HG03565 (cell line): ENCODE measurements around the gene SYNGR3.
"Not testable (repeated sequence)": the region's sequence is repeated elsewhere in the genome, so short reads cannot be mapped to it uniquely, and the experiment has no call there.

ENCODE experiments used
- ATAC-seq: cut with Tn5 transposase; IDR thresholded peaks from one replicate; pipeline ENCODE4 v1.9.1; 2021; ENCODE audit warnings: mild to moderate bottlenecking, moderate library complexity; ENCODE audit not compliant: unreplicated experiment

The SYNGR3 gene, protein sequence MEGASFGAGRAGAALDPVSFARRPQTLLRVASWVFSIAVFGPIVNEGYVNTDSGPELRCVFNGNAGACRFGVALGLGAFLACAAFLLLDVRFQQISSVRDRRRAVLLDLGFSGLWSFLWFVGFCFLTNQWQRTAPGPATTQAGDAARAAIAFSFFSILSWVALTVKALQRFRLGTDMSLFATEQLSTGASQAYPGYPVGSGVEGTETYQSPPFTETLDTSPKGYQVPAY

DNA sequence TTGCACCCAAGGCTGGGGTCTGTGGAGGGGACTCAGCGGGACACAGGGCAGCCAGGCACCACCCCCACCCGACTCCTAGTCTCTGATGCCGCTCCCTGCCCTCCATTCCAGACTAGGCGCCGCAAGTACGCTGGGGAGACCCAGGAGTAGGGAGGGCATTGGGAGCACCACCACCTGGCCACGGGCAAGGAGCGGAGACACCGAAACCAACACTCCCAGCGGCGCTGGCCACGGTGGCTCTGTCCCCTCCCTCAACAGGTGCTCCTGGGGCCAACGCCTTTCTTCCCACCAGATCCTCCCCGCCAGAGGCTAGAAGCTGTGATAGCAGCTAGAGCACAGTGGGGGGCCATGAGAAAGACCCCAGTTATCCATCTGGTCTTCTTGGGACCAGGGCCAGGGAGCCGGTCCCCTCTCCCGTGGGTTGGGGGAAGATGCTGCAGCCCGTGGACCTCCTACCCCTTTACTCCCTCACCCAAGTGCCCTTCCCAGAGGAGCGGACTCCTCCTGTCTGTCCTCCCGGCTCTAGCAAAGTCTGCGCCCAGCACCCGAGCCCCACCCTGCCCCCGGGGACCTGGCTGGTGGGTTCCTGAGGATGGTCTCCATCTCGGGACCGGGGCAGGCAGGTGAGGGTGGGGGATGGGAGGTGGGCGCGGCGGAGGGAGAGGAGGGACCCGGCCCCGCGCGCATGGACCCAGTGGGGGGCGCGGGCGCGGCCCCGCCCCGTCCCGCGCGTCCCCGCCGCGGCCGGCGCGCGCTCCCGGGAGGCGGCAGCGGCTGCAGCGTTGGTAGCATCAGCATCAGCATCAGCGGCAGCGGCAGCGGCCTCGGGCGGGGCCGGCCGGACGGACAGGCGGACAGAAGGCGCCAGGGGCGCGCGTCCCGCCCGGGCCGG is at the start of gene SYNGR3:
SYNGR3 (plus strand) TSS at position 762 of the 892 bp plus-strand sequence. CDS start 133 bp downstream, outside the sequence.
- ATAC-seq, result no peak

DNA sequence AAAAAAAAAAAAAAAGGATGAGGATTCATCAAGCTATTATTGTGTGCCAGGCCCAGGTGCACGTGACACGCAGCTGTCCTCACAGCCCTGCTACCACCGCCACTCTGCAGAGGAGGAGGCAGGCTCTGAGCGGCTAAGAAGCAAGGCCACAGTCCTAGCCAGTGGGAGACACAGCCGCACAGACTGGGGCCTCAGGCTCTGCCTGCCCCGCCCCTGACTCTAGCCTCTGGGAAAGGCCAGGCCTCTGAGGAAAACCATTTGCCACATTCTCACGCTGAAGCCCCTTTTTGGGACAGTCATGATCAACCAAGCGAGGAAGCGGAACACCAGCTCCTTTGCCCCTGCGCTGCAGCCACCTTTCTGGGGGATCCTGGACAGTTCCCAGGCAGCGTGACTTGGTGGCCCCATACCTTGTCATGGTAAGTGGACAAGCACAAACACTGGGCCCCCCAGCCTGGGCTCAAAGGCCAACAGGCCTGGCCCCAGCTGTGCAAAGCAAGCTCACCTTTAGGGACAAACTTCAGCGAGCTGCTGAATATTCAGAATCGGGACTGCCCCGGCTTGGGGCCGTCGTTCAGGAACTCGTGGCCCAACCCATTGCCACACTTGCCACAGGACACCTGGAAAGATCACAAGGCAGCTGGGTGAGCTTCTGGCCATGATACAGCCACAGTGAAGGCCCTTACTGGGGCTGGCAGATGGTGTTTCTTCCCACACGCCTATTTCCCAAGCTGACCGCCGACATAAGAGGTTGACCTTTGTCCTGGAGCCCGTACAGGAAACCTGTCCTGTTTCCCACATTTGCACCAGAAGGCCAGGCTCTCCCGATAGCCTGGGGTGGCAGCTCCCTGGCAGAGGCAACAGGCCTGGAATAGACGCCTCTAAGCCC is 49.3 kb upstream of the SYNGR3 start:
- ATAC-seq, result no peak

DNA sequence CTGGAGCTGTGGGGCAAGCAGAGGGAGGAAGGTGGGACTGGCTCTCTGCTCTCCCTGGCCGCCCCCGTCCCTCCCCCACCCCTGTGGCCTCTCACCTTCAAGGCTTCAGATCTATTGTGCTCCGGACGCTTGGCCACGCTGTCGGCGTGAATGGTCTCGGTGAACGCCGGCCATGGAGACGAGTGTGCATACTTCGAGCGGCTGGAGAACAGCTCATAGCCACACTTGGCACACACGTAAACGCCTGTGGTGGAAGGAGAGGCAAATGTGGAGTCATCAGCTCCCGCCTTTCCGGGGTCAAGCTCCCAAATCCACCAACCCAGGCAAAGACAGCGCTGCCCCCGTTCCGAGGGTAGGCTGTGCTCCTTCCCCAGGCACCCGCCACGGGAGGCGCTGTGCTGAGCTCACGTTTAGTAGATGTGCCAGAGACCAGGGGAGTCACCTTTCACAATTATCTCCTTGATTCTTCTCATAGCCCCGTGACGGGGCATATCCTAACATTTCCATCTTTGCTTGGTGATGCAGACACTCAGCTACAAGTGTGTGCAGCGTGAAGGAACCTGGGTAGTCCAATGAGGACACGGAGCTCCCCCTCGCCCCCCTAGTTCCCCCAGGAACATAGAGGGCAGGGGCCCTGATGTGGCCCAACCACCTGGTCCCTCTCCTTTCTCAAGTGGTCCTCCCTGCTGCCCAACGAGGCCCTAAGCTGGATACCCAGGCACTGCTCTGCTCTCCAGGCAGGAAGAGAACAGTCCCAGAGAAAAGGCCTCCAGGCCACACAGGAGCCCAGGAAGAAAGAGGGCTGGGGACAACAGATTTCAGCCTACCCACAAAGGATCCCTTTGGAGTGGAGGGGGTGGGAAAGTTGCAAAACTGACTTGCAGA is 48.4 kb upstream of the SYNGR3 start:
- no peak for ATAC-seq

DNA sequence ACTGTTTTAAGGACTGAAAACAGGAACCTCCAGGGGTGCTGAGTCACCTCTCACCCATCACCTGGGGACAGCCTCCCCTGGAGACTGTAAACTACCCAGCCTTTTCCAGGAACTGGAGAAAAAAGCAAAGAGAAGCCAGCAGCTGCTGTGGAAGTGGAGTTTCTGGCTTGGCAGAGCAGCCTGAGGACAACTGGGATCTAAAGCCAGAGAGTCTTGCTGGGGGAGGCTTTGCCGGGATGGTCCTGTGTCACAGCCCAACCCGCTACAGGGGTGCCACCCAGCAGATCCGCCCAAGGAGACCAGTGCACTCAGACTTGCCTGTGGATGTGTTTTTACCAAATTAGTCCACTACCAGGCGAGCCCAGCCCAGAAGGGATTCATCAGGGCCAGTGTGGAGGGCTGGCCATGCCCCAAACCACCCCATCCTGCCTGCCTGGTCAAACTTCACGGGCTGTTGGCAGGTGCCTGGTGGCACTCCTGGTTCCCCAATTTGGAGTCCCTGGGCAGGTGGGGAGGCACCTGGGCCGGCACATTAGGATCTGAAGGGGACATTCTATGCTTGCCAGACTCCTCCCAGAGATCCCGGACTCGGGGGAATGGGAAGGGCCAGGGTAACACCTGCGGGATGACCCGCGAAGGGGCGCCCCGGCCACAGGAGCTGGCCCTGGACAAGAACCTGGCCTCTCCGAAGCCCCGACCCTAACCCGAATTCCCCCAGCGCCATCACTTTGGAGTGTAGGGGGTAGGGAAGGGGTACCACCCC is 47.5 kb upstream of the SYNGR3 start:
- no peak for ATAC-seq

DNA sequence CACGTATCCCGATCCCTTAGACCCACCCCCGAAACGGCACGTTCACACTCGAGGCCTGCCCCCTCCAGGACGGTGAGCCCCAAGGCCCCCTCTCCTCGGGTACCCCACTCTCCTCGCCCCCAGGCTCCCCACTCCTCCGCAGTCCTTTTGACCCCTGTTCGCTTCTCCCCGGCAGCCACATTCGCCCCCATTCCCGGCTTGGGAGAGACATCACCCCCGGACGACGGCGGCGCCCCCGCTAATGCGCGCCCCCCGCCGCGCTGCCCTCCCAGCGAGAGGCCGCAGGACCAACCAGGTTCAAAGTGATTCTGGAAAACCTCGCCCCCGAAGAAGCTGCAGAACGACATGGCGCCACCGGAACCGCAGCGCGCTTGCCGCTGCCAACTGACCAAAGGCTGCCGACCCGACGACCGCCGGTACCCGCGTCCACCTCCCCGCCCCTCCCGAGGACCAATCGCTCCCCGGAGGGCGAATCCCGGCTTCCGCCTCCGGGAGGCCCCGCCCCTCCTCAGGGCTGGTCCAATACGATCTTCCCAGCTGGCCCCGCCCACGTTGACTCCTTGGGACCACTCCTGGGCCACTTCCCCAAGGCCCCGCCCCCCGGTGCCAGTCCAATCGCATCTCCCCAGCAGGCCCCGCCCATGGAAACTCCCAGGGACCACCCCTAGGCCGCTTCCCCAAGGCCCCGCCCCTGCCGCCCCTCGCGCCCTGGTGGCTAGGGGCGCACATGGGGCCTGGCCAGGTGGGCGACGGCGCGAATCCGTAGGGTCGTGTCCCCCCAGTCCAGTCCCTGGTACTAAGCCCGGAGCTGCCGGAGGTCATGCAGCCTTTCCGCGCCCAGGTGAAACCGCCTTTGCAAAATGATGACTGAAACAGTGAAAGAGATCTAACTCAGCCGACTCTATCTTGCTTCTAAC is 46.7 kb upstream of the SYNGR3 start, which contains the start of gene MSRB1:
MSRB1 (minus strand) TSS at position 390 of the 917 bp plus-strand sequence; CDS start at position 347, 43 bp downstream.
- ATAC-seq, result peak; percentile 87

DNA sequence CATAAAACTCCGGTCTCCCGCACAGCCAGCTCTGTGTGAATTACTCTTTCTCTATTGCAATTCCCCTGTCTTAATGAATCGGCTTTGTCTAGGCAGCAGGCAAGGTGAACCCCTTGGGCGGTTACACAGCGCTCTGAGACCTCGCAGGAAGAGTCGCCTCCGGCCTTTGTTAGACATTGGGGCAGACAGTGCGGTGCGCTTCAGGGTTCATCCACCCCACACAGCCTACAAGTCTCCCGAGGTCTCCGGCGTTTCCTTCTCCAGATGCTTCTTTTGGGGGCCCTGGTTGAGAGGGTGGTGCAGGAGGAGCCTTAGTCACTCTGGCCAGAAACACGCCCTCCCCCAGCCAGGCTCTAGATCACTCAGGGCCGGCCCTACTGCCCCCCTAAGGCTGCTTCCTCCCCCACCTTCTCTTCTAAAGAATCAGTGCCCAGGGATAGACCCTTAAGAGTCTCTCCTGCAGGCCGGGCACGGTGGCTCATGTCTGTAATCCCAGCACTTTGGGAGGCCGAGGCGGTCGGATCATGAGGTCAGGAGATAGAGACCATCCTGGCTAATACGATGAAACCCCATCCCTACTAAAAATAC is 45.1 kb upstream of the SYNGR3 start:
- no peak for ATAC-seq

DNA sequence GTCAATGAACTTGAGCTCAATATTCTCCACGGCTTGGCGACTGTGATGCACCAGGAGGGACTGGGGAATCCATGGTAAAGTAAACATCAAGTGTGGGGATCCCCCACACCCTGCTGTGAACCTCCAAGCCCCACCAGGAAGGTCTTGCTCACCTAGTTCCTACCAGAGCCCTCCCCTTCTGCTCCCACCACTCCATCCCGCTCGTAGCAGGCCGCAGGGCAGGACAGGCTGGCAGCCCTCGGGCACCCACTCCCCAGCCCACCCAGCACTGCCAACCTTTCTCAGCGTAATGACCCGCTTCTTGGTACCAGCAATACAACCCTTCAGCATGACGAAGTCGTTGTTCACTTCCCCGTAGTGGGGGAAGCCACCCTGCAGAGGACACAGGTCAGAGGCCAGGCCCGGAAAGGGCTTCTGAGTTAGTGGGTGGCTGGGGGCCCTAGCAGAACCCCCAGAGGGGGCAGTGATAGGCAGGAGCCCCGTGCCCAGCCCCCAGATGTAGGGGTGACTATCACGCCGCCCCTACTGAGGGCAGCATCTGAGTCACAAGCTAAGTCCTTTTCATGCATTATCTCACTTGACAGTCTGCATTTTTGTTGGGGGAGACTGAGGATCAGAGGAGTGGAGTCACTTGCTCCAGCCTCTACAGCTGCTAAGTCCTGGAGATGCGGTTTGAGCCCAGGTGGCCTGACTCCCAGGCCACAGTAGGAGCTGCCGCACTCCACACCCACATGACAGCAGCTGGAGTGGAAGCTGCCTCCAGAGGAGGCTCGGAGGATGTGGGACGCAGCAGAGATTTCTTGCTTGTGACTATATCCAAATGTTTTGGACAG is 44.0 kb upstream of the SYNGR3 start:
- ATAC-seq, result no peak

DNA sequence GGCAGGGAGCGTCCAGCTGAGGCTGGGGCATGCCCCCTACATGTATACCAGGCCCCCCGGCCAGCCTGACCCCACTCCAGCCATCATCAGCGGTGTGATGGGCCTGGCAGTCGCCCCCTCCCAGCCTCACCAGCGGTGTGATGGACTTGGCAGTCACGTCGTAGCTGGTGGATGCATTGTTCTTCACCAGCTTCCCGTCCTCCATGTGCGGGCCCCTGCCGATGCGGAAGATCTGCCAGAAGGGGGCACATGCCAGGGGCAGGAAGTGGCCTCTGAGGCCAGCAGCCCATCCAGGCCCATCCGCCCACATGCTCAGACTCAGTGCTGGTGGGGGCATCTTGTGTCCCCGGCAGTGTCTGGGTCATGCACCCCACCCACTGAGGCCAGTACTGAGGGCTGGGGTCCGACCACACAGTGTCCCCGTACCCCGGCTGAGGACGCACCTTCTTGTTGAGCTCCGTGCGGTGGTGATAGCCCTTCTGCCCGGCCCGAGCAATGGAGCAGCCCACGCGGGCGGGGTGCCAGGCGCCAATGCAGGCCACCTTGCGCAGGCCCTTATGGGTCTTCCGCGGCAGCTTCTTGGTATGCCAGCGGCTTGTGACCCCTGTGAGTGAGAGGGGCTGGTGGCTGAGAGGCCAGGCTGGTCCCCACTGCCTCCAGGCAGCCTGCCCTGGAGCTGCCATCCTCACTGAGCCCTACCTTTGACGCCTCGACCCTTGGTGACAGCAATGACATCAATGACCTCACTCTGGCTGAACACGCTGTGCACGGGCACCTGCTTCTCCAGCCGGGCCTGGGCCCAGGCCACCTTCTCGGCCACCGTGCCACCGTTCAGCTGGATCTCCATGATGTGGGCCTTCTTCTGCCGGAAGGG is 43.0 kb upstream of the SYNGR3 start:
- no peak for ATAC-seq

DNA sequence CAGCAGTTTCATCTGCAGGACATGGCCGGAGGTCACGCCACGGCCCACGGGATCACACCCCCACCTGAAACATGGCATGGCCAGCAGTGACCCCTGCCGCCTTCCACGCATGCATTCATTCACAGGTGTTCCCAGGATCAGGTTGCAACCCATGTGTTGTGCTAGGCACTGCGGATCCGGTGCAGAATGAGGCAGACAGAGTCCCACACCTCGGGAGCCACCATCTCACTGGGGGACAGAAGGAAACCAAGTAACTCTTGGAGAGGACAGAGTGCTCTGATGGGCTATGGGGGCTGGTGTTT is 42.5 kb upstream of the SYNGR3 start:
- no peak for ATAC-seq

DNA sequence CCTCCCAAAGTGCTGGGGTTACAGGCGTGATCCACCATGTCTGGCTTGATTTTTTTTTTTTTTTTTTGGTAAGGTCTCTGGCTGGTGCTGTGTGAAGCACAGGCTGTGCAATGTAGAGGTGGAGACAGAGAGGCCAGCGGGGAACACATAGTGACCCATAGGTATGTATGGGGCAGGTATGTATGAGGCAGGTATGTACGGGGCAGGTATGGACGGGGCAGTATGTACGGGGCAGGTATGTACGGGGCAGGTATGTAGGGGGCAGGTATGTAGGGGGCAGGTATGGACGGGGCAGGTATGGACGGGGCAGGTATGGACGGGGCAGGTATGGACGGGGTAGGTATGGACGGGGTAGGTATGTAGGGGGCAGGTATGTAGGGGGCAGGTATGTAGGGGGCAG is 40.3 kb upstream of the SYNGR3 start:
- no peak for ATAC-seq

DNA sequence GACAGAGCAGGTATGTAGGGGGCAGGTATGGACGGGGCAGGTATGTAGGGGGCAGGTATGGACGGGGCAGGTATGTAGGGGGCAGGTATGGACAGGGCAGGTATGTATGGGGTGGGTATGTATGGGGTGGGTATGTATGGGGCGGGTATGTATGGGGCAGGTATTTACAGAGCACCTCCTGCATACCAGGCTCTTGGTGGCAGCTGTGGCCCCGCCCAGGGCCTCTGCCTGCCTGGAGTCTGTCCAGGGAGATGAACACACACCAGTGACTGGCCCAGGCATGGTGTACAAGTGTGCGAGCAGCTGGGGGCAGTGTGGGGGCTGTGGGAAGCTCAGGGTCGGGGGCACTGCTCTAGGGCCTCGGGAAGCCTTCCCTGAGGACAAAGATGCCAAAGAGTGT is 39.7 kb upstream of the SYNGR3 start:
- ATAC-seq, result no peak

DNA sequence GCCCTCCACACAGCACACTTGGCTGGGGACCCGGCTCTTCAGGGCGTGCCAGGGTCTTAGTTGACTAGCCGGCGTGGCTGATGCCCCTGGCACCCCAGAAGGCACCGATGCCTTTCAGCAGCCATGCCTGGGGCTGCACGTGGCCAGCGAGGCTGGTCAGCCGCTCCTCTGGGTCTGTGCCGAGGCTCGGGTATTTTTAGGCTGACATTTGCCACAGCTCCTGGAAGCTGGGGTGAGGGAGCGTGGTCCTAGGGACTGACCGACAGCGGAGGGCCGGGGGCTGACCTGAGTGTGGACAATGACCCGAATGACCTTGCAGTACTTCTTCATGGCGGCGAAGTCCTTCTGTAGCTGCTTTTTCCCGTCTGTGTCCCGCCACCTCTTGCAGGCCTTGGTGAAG is 39.2 kb upstream of the SYNGR3 start:
- no peak for ATAC-seq

DNA sequence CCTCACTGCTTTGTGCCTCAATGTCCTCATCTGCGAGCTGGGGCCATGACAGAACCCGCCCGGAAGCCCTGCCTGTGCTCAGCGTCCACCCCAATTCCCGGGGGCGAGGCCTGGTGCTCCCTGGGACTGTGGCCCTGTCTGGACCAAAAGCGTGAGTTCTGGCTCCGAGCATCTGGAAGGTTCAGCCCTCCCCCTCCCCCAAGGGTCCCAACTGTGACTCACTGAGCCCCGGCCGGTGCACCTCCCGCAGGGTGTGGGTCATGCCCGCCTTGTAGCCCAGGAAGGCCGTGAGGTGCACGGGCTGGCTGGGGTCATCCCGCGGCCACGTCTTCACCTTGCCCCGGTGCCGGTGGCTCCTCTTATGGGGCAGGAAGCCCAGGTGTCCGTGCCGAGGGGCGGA is 36.0 kb upstream of the SYNGR3 start:
- no peak for ATAC-seq

DNA sequence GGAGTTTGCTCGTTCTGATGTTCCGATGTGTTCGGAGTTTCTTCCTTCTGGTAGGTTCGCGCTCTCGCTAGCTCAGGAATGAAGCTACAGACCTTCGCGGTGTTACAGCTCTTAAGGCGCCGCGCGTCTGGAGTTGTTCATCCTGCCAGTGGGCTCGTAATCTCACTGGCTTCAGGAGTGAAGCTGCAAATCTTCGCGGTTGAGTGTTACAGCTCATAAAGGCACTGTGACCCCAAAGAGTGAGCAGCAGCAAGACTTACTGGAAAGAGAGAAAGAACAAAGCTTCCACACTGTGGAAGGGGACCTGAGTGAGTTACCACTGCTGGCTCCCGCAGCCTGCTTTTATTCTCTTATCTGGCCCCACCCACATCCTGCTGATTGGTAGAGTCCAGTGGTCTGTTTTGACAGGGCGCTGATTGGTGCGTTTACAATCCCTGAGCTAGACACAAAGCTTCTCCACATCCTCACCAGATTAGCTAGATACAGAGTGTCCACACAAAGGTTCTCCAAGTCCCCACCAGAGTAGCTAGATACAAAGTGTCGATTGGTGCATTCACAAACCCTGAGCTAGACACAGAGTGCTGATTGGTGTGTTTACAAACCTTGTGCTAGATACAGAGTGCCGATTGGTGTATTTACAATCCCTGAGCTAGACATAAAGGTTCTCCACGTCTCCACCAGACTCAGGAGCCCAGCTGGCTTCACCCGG is 32.2 kb upstream of the SYNGR3 start:
- not testable (repeated sequence) for ATAC-seq

DNA sequence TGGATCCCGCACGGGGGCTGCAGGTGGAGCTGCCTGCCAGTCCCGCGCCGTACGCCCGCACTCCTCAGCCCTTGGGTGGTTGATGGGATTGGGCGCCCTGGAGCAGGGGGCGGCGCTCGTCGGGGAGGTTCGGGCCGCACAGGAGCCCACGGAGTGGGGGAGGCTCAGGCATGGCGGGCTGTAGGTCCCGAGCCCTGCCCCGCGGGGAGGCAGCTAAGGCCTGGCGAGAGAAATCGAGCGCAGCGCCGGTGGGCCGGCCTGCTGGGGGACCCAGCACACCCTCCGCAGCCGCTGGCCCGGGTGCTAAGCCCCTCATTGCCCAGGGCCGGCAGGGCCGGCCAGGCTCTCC is 31.7 kb upstream of the SYNGR3 start:
- not testable (repeated sequence) for ATAC-seq

DNA sequence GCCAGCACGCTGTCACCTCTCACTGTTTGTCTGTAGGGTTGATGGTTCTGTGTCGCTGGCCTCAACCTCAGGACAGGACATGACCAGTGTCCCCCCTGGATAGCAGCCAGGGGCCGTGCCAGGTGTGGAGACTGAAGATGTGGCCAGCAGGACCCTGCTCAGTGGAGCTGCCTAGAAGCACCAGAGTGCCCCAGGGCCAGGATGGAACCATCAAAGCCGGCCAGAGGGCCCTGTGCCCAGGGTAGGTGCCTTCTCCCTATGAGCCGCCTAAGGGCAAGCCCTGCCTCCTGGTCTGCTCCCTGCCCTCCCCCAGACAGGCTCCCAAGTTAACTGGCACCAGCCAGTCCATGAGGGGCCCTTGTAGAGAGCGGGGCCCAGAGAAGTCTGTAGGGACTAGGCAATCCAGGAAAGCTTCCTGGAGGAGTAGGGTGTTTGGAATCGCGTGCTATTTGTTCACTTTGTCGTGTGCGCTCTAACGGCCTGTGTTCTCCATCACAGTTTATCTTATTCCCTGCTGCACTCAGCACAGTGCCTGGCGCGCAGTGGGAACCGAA is 31.0 kb upstream of the SYNGR3 start:
- ATAC-seq, result no peak
